Ammon's horn (tissue), 1 donor: ENCODE results near the gene AADAT.
"Not testable (repeated sequence)": the region's sequence is repeated elsewhere in the genome, so short reads cannot be mapped to it uniquely, and the experiment has no call there.

Source experiments
- DNase-seq: peaks from one replicate; pipeline ENCODE4 v3.0.0-alpha.2; 2016; ENCODE audit warnings: low spot score

The AADAT gene

DNA sequence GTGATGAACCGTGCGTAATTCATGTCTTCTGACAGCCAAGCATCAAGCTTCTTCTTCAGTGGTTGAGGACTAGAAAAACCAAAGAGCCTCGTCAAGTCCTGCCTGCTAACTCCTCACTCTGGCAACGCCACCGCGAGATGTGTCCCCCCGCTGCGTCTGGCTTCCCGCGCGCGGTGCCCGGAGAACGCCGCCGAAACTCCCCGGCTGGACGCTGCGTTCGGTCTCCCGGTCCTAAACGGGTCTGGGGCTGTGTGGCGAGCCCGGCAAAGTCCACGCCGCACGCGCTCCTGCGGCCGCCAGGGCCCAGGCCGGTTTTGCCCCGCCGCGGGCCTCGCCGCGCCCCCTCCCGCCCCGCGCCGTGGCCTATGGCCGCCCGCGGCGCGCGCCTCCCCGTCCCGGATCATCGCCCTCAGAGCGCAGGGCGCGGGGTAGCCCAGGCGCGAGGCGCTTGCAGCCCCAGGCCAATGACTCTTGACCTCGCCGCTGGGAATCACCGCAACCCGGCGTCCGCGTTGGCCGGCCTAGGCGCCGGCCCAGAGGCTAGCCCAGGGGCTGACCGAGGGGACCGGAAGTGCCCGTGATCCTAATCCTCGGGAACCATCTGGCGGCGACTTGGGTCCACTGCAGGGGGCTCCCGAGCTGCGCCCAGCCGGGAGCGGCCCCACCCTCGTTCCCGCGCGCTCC is at the start of gene AADAT:
Gene AADAT, minus strand, starts transcription at position 289 of the 684 bp plus-strand sequence. Its CDS starts 266 bp downstream, at position 23.
- DNase-seq: peak; percentile 78

DNA sequence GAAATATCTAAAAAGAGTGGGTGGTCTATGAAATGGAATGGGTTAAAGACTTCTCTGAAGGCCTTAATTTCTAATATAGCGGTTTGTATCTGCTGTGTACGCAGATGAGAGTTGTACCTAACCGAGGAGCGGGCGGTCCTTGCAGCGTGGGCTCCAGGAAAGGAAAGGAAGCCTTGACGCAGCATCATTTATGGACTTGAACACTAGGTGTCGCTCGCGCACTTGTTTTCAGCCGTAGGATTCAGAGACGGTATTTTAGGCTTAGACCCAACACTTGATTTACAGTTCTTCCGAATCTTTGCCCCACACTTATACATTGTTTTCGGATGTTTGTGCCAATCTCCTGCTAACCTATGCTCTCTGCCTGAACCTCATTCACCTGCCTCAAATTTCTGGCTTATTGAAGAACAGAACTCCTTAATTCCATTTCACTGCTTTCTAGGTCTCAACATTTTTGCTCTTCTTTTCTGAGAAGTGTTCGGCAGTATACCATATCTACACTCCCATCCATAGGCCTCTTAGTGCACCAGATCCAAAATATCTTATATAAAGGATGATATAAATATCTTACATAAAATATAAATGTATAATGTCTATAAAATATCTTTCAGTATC is 48.9 kb upstream of the AADAT start:
- peak; percentile 85 for DNase-seq

DNA sequence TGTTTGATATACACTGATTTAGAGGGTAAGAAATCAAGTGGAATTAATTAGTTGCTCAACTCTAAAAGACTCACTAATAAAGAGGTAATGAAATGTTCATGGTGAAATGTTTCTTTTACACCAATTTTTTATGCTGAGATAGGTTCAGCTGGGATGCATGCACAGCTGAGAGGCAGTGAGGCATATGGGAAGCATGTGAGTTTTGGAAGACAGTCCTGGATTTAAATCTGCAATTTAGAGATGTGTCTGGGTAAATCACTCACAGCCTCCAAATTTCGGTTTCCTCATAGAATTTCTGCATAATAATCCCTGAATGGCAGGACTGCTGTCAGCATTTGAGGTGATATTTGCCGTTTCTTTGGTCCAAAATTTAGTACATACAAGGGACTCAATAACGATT is 48.2 kb upstream of the AADAT start:
- peak; percentile 12 for DNase-seq

DNA sequence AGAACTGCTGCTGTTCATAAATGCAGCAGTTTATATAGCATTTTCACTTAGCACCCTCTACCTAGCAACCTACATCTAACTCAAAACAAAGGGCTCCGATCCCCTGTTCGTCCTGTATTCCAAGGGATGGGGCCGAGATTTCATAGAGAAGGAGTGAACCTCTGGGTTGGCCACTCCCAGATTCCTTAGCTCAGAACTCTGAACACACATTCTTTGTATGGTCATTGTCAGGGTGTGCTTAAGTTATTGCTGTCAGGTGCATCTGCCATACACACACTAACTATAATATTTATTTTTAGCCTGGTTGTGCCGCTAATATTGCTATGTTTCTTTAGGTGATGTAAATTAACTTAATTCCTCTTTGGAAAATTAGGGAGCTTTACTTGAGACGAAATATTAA is 47.7 kb upstream of the AADAT start:
- DNase-seq: no peak

DNA sequence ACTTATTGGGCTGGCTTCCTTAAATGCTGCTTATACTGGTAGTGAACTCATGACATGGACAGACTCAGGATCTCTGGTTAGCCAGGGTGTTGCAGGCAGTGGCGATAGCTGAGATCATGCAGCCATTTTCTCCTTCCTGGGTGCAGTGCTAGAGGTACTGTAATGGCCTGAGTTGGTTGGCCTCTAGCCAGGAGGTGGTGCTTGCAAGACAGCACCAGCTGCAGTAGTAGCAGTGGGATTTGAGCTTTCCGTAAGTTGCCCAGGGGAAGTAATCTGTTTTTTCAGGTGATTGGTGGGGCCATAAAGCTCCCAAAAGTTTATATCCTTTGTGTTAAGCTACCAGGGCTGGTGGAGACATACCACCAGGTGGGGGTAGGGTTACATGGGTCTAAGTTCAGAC is 45.1 kb upstream of the AADAT start:
- no peak for DNase-seq

DNA sequence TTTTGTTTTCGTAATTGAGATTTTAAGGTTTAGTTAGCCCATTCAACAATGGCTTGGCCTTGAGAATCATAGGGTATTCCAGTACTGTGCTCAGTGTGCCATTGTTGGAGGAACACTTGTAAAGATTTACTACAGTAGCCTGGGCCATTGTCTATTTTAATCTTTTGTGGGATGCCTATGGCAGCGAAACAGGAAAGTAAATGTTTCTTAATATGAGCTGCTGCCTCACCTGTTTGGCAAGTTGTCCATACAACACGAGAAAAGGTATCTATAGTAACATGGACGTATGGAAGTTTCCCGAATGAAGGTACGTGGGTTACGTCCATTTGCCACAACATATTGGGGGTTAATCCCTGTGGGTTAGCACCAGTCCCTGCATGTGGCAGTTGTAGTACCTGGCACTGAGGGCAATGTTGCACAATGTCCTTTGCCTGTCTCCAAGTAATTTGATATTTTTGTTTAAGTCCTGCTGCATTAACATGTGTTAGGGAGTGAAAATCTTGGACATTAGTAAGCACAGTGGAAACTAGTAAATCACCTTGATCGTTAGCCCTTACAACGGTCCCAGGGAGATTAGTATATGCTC is 38.6 kb upstream of the AADAT start:
- no peak for DNase-seq

DNA sequence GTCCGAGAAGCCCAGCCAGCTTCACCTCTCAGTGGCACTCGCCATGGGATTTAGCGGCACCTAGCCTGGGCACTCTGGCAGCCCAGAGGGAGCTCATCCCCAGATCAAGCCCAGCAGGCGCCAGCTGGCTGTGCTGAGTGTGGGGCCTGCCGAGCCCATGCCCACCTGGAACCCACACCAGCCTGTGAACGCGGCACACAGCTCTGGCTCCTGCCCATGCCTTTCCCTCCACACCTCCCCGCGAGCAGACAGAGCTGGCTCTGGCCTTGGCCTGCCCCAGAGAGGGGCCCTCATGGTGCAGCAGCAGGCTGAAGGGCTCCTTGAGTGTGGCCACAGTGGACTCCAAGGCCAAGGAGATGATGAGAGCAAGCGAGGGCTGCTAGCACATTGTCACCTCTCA is 38.0 kb upstream of the AADAT start:
- DNase-seq: no peak

DNA sequence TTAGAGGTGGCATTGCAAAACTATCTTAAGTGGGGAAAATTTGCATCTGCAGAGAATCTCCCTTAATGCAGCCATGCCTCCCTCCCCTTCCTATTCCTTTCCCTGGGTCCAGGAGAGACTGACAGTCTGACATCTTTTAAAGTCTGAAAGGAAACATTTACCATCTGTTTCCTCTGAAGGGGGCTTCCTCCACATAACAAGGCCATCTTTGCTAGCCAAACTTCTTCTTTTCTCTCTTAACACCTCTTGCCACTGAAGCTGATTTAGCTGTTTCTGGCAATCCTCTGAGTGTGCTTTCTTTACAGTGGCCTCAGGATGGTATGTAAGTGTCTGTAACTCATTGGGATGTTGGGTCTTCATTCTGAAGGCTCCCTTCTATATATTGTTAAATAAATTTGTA is 34.6 kb upstream of the AADAT start:
- no peak for DNase-seq

DNA sequence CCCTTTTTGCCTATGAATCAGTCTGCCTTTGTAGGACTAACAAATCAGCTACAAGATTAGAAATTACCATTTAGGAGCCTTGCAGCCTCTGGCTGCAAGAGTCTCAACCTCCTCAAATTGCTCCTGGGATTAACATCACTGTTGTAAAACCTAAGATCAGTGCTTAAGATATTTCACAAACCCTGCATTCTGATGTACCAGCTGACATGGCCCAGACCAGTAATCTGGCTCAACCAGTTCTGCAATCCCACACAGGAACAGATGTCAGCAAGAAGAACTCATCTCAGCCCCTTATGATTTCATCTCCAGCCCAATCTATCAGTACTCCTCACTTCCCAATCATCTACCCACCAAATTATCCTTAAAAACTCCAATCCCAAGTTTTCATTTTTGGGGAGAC is 32.5 kb upstream of the AADAT start:
- DNase-seq: no peak

DNA sequence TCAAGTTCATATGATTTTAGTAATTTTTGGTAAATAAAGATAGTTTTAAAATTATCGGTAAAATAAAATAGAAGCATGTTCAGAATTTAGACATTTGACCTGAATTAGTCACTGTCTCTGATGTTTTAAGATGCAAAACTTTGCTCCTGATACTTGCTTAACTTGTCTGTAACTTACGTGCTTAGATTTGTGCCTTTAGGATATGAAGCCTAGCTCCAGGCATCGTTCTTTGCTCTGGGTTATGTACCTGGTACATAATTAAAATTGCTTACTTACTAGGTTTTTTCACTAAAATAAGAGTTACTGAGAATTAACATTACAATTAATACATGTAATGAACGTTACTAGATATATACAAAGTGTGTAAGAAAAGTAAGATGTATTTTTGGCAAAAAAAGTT is 24.9 kb upstream of the AADAT start:
- no peak for DNase-seq

DNA sequence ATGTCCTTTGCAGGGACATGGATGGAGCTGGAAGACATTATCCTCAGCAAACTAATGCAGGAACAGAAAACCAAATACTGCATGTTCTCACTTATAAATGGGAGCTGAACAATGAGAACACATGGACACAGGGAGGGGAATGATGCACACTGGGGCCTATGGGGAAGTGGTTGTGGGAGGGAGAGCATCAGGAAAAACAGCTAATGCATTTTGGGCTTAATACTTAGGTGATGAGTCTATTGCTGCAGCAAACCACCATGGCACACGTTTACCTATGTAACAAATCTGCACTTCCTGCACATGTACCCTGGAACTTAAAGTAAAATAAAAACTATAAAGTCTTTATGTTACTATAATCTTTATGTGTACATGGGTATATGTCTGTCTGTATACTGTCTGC is 24.4 kb upstream of the AADAT start:
- DNase-seq: not testable (repeated sequence)

DNA sequence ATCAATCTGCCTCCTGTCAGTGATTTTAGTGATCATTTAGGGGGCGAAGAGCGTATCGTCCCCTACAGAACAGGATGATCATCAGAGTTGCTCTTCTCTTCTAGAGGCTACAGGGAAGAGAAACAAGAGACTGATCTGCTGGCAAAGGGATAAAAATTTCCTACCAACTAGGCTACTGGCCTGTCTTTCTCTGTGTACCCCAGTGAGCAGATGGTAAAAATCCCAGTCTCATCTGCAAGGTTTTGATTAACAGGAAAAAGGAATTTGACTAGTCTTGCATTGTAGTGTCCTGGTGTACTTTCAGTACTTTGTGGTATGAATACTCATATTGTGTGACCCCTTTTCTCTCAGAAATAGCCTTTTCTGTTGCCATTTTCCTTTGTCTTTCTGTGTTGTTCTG is 21.8 kb upstream of the AADAT start:
- no peak for DNase-seq

DNA sequence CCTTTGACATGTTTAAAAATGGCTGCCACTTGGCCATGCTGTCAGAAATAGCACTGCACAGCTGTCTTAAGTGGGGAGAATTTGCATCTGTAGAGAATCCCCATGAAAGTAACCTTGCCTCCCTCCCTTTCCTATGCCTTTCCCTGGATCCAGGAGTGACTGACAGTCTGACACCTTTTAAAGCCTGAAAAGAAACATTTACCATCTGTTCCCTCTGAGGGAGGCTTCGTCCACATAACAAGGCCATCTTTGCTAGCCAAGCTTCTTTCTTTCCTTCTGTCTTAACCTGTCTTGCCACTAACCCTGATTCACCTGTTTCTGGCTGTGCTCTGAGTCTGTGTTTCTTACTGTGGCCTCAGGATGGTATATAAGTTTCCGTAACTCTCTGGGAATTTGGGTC is 21.3 kb upstream of the AADAT start:
- DNase-seq: no peak

DNA sequence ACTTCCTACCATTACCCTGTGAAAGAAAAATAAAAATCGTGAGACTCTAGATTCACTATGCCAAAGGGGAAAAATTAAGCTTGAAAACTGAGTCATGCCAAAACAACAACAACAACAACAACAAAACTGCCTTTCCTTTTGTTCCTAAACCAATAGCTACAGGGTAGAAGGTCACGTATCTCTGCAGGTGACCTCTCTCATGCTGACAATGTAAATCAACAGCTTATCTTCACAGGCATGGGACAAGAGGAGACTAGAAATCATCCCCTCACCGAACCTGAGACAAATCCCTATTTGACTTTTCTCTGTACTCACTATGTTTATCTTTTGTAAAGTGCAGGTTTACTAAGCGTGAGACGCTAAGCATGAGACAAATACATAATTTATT is 20.5 kb upstream of the AADAT start:
- DNase-seq: no peak

DNA sequence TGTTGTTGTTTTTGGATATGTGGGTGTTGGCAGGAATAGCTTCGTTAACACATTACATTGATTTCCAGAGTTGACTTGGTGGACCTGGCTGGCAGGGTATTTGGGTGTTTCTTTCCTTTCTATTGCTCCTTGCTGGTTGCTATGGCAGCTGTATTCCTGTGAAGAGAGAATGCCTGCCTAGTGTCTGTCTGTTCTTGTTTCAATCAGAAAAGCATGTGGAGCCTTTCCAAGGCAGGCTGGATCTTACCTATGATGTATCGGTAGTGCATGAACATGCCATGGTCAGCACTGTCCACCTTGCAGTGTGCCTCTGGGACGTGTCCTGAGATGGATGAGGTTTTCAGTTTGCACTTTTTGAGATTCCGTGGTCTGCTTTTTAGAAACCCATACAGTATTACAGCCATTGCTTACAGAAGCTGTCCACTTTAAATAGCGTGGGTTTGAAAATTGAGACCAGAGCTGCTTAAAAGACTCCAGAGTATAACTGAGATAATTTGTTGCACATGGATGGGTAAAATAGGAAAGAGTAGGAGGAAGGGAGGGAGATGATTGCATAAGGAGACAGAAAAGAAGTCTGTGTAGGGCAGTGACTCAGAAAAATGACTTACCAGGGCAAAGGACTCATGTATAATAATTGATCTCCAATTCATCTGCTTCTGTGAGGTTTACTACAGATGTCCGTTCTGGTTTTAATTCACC is 20.0 kb upstream of the AADAT start:
- DNase-seq: peak; percentile 47

DNA sequence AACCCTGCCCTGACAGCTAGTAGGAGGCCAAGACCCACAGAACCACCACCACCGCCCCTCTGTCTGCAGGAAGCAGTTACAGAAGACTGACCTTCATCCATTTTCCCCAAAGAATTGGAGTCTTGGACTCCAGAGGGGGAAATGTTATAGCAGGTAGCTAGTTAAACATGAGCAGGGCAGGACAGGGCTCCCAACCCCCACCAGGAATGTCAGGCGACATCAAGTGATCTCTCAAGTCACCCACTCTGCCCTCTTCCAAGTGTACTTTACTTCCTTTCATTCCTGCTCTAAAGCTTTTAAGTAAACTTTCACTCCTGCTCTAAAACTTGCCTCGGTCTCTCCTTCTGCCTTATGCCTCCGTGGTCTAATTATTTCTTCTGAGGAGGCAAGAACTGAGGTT is 17.1 kb upstream of the AADAT start:
- DNase-seq: no peak

DNA sequence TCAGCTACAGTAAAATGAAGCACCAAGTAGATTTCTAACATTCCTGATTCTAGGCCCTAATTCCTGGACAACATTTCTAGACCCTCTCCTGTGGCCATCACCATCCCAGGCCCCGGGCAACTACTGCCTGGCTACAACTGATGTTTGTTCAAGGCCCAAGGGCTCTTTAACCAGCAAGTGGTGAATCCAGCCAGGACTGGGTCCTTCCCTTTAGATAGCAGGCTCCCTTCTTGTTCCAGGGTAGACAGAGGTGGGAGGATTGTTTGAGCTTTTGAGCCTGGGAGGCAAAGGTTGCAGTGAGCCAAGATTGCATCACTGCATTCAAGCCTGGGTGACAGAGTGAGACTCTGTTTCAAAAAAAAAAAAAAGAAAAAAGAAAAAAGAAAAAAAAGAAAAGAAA is 12.7 kb upstream of the AADAT start:
- DNase-seq: no peak

DNA sequence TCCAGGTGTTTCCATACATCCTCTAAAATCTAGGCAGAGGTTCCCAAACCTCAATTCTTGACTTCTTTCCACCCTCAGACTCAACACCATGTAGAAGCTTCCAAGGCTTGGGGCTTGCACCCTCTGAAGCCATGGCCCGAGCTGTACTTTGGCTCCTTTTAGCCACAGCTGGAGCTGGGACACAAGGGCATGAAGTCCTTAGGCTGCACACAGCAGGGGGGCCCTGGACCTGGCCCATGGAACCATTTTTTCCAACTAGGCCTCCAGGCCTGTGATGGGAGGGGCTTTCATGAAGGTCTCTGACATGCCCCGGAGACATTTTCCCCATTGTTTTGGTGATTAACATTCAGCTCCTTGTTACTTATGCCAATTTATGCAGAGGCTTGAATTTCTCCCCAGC is 8.4 kb upstream of the AADAT start:
- not testable (repeated sequence) for DNase-seq

DNA sequence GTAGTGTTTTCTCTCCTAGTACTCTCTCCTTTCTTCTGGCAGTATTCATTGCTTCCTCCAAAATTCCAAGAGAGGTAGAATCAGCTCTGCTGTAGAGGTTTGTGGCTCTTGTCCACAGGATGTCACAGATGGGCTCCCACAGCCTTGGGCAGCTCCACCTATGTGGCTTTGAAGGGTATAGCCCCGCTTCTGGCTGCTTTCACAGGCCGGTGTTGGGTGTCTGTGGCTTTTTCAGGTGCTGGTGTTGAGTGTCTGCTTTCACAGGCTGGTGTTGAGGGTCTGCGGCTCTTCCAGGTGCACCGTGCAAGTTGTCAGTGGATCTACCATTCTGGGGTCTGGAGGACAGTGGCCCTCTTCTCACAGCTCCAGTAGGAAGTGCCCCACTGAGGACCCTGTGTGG is 7.9 kb upstream of the AADAT start:
- no peak for DNase-seq

DNA sequence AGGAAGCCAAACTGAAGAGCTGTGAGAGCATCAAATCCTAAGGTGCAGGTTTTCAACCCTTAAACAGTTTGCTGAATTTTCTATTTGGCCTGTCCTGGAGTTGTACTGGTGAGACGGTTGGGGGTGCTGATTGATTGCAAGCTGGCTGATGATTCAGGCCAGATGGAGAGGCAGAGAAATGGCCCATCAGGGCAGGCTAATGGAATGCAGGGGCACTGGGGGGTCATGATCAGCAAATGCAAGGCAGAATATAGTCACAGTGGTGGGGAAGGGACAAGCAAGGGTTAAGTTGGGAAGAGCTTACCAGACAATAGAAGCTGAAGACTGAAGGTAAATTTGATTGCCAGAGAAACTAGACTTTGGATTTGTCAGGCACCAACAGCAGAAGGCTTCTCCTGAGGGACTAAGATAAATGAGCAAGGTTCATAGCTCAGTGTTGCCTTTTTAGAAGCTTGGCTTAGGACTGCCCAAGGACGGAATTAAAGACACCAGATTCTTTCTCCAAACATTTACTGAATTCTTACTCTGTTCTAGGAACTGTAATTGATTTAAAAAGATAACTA is 4.3 kb upstream of the AADAT start:
- DNase-seq: no peak

DNA sequence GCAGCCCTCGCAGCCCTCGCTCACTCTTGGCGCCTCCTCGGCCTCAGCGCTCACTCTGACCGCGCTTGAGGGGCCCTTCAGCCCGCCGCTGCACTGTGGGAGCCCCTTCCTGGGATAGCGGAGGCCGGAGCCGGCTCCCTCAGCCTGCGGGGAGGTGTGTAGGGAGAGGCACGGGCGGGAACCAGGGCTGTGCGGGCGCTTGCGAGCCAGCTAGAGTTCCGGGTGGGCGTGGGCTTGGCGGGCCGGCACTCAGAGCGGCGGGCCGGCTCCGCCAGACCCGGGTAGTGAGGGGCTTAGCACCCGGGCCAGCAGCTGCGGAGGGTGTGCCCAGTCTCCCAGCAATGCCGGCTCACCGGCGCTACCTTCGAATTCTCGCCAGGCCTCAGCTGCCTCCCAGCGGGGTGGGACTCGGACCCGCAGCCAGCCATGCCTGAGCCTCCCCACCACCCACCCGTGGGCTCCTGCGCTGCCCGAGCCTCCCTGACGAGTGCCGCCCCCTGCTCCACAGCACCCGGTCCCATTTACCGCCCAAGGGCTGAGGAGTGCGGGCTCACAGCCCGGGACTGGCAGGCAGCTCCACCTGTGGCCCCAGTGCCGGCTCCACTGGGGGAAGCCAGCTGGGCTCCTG is 1.4 kb upstream of the AADAT start:
- DNase-seq: no peak

DNA sequence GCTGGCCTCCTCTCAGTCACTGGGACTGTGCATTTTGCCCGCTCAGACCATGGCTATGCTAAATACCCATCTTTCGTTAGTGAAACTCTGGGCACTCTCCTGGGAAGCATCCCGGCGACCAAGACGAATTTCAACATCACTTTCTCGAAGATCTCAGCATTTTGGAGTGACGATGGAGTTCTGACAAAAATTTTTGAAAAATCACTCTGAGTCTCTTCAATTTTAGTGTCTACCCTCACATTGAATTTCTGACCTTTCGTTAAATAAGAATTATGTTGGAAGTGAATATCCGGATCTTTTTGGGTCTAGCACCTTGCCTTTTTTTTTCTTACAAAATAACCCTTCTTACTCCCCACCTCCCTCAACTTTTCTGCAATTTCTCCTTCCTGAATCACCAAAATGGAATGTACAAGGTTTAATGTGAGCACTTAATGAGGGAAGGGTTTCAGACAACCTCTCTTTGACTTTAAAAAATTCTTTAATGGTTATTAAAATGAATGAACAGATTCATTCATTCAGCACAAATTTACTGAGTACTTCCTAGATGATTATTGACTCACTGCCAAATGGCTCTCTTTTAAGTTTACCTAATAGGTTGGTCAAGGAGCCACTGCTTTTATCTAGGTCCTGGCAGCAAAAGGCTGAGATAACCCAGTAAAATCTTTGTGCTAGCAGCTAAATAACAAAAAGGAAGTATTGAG is 746 bp upstream of the AADAT start:
- DNase-seq: no peak
